CD4-positive, alpha-beta T cell treated with Interleukin-12 subunit alpha and Interleukin-12 subunit beta, for 1 hour (primary cell): ENCODE measurements around the gene ZNF787.

Source experiments
- DNase-seq: peaks from one replicate; pipeline ENCODE4 v3.0.0-alpha.2; 2020

ZNF787 gene

GRCh38 chr19:56084835-56085536 is 36.1 kb downstream of the ZNF787 start:
- DNase-seq = no peak

GRCh38 chr19:56083668-56084067 is 37.4 kb downstream of the ZNF787 start:
- DNase-seq = no peak

GRCh38 chr19:56080669-56081401 is 40.3 kb downstream of the ZNF787 start:
- peak; percentile 71 for DNase-seq

GRCh38 chr19:56079609-56080008 is 41.5 kb downstream of the ZNF787 start:
- DNase-seq = no peak

GRCh38 chr19:56076498-56076897 is 44.6 kb downstream of the ZNF787 start:
- peak; percentile 47 for DNase-seq

- DNase-seq = no peak
Observed at GRCh38 chr19:56071151-56071550, 49.9 kb downstream of the ZNF787 start.

GRCh38 chr19:56069642-56070041 is 51.5 kb downstream of the ZNF787 start:
- no peak for DNase-seq

GRCh38 chr19:56066152-56067023 is 54.7 kb downstream of the ZNF787 start:
- peak; percentile 60 for DNase-seq

- DNase-seq = no peak
Observed at GRCh38 chr19:56053596-56053995, 67.5 kb downstream of the ZNF787 start.
